GM04504 (cell line): ENCODE results near the gene AP3S2.
A peak's percentile ranks its signal among the peaks of the same experiment; 100 is the strongest.
"Not testable (repeated sequence)": the region's sequence is repeated elsewhere in the genome, so short reads cannot be mapped to it uniquely, and the experiment has no call there.

Experiments used
- DNase-seq: peaks from one replicate; pipeline ENCODE4 v3.0.0-alpha.2; 2012; ENCODE audit warnings: low read depth

The AP3S2 gene

DNA sequence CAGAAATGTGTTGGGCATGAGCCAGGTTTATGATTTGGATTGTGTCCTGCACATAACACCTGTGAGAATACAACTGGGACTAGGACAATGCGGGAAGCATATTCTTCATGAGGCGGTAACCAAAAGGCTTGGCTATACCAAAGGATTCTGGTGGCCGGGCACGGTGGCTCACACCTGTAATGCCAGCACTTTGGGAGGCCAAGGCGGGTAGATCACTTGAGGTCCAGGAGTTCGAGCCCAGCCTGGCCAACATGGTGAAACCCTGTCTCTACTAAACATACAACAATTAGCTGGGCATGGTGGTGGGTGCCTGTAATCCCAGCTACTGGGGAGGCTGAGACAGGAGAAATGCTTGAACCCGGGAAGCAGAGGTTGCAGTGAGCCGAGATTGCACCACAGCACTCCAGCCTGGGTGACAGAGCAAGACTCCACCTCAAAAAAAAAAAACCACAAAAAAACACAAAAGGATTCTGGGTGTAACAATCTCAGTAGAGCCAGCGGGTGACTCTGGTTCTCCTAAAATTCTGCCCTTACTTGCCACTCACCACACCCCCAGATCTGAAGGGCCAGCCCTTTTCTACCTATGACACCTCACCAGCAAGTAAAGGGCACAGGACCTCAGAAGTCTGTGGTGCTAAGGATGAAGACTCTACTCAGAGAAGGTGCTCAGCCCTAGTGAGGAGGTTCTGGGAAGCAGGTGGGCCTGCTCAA lies 59.2 kb downstream of the AP3S2 start:
- not testable (repeated sequence) for DNase-seq

DNA sequence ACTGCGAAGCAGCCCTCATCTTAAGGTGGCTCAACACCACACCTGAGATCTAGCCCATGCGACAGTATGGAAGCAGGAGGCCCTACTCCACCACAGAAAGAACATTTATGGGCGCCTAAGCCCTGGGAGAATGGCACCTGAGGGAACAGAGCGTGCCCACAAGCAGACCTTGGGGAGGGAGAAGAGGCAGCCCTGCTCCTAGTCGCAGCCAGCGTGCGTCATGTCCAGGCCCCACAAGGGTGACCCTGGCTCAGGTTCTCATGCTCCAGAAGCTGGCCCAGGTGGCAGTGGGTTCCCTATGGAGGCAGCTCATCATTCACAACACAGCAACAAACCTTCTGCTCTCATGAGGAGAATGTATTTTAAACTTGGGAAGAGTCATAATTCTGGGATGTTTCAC lies 59.8 kb downstream of the AP3S2 start:
- no peak for DNase-seq

DNA sequence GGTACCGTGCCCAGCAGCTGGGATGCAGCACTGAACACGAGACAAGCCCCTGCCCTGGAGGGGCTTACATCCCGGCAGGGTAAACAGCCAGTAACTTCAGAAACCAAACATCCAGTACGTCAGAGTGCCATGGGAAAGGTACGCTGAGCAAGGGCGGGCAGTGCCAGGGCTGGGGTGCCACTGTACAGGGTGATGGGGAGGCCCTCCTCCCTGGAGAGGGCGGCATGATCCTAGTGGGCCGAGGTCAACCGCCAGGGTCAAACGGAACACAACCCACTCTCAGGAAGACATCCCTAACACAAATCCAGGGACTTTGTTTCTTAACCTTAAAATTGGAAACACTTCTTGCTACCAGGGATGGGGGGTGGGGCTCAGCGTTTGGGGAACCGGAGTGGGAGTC lies 63.2 kb downstream of the AP3S2 start:
- no peak for DNase-seq

- DNase-seq, result no peak
Observed at GRCh38 chr15:89829616-89830440, 64.0 kb downstream of the AP3S2 start.

DNA sequence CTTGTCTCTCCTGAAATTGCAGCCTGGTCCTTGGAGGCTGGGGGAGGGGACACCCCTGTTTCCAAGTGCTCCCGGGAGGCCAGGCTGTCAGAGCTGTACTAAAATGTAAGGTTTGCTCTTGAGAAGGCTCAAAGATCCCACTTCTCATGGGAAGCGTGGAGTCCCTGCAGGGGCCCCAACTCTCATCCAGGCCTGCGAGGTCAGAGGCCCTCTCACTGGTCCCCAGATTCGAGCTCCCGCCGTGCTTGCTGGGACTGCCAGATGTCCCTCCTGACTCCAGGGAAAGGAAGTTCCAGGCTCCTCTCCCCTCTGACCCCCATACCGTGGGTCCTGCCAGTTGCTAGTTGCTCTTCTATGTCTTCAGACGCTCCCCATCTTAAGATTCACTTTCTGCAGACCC lies 64.6 kb downstream of the AP3S2 start:
- no peak for DNase-seq

GRCh38 chr15:89828281-89829145 lies 65.3 kb downstream of the AP3S2 start:
- DNase-seq, result peak; percentile 74

- DNase-seq, result no peak
Observed at GRCh38 chr15:89827829-89828228, 66.0 kb downstream of the AP3S2 start.

DNA sequence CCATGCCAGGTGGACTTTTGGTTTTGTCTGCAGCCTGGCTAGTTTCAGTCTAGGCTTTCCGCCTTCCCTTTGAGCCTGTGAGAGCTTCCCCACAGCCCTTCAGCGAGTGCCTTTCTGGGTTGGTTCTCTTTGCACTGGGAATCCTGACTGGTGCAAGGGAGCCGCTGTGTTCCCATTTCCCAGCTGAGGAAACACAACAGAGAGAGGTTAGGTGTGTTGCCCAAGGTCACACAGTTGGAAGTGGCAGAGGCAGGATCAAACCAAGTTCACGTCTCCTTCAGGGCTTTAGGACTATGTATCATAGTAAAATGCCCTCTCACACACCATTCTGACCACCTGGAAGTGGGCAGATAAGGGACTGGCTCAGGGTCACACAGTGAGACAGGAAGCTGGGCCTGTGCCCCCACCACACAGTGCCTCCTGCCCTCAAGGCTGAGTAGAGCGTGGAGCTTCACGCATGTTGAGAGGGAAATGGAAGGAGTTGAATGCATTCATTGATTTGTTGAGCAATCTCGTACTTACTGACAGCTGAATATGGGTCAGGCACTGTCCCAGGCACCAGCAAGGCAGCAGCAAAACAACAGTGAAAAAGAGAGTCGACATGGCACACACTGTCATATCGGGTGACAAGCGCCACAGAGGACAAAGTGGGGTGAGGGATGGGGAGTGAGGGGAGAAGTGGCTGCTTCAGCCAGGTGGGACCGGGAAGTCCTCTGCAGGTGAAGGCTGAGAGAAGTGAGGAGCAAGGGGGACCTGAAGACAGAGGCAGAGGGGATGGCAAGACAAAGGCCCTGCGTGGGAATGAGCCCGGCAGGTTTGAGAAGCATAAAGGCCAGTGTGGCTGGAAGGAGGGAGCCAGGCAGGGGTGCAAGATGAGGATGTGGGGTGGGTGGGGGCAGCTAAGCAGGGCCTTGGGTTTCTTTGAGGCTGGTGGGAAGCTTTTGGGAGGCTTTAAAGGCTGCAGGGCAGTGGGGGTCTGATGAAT lies 66.8 kb downstream of the AP3S2 start:
- no peak for DNase-seq

GRCh38 chr15:89825271-89825940 lies 68.4 kb downstream of the AP3S2 start:
- no peak for DNase-seq

DNA sequence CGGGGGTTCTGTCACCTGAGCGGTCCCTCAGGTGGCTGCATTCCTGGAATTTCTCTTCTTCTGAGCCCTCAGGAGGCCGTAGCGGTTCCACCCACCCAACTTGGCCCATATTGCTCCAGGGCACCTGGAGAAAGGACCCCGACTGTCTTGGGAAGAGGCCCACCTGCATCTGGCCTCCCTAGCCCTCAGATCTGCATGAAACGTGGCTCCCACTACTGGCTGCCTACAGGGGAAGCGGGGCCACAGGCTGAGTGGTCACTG lies 69.3 kb downstream of the AP3S2 start:
- DNase-seq, result no peak

DNA sequence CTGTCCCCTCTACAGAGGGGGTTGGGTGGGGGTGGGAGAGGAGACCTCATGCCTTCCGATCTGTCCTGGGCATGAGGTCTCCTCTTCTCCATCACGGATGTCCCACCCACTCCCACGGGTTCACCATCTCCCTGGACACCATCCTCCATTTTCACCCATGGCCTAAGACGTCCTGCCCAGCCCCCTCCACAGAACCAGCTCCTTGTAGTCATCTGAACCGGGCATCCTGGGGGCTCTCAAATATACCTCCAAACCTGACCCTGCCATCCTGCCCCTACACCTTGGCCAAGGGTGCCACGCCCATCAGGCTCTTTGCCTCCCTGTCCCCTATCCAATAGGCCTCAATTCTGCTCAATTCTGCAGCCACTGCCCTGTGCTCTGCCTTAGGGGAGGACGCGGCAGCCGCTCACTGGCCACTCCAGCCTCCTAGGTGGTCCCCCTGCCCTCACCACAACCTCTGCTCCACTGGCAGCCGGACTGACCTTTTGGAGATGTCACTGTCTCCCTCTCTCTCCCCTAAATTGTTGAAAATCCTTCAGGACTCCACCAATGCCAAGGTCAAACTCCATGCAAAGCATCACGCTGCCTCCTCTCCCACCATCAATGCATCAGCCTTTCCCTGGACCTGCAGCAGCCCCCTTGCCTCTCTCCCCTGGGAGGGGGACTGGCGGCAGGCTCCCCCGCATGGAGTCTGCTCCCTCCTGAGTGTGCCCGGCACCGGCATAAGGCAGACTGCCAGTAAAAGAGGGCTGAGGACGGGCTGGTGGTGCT lies 69.8 kb downstream of the AP3S2 start:
- DNase-seq, result no peak

DNA sequence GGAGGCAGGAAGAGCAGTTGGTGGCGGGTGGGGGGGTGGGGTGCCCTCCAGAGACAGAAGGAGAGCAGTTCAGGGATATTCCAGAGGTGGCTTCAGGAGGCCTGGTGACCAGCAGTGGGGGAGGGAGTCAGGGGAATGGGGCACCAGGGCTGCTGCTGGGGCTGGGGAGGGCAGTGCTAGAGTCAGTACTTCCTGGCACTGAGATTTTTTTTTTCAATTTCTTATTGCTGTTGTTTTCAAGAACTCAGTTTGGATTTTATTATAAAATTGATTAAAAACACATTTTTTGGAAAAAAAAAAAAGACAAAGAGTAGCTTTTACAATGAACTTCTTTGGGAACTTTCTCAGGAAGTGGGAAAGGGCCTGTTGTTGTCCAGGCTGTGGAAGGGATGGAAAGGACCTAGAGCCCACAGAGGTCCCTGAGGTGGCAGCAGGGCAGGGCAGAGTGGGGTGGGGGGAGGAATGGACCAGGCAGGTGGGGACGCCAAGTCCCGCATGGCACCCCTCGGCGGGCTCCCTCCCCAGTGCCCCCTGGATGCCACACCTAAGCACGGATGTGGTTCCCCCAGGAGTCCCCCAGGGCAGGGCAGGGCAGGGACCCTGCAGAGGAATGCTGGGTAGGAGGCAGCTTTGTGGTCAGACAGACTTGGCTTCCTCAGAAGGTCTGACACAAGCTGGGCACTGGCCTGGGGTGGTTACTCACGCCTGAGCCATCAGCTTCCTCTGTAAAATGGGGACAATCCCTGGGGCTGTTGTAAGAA lies 70.7 kb downstream of the AP3S2 start:
- DNase-seq, result no peak

DNA sequence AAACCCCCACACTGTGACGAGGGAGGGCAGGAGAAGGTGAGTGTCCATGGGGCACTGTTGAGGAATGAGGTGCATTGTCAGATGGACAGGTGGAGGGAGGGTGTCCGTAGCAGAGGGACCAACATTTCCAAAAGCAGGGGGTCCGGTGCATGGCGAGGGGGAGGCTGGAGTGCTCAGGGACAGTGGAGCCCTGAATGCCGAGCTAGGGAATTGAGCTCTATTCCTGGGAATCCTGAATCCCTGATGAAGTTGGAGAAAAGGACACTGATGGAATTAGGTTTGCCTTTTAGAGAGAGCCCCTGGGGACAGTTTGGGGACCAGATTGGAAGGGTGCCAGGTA lies 71.2 kb downstream of the AP3S2 start:
- no peak for DNase-seq

- DNase-seq, result no peak
Observed at GRCh38 chr15:89822026-89822425, 71.8 kb downstream of the AP3S2 start.

- DNase-seq, result peak; percentile 69
Observed at GRCh38 chr15:89820666-89821611, 72.9 kb downstream of the AP3S2 start.

- DNase-seq, result no peak
Observed at GRCh38 chr15:89818287-89818686, 75.5 kb downstream of the AP3S2 start.

DNA sequence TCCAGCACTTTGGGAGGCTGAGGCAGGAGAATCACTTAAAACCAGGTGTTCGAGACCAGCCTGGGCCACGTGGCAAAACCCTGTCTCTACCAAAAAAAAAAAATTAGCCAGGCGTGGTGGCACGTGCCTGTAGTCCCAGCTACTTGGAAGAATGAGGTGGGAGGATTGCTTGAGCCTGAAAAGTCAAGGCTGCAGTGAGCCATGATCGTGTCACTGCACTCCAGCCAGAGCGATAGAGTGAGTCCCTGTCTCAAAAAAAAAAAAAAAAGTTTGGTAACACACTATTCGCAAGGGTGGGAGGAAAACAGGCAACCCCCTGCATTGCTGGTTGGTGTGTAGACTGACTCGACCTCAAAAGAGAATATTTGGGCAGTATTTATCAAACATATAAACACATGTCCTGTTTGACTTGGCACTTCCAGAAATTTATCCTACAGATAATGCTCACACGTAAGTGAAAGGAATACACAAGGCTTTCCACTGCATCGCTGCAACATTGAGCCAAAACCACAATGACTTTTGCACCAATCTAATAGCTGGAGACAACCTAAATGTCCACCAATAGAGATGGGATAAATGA lies 76.0 kb downstream of the AP3S2 start:
- DNase-seq, result no peak

DNA sequence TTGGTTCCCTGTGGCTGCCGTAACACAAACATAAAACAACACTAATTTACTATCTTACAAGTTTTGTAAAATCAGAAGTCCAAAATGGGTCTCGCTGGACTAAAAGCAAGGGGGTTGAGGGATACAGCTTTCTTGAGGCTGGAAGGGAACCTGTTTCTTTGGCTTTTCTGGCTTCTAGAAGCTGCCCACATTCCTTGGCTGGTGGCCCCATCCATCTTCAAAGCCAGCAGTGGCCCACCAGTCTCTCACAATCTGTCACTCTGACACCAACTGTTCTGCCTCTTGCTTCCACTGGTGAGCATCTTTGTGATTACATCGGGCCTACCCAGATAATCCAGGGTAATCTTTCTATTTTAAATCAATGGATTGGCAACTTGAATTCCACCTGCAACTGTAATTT lies 78.0 kb downstream of the AP3S2 start:
- no peak for DNase-seq
